Transverse colon (tissue), 4 donors: ENCODE results near the gene DNAH5. TPM values are rescaled to one million over a fixed set of nuclear protein-coding genes. Genes with fewer than 3 reads are reported as not detected.

Experiments
- DNase-seq: peaks from one replicate; pipeline ENCODE4 v3.0.0-alpha.2; 2019
- H3K27ac ChIP-seq, 4 donors: fragments of 200-600 bp; sonication (generic); 2 replicates each; pipeline ENCODE4 v1.5.1; 2016 to 2018; ENCODE audit warnings: inconsistent platforms in 4 of 4
- H3K27me3 ChIP-seq: fragments of 200-600 bp; sonication (generic); 2 replicates; pipeline ENCODE4 v1.5.1; 2017; ENCODE audit warnings: inconsistent platforms
- H3K36me3 ChIP-seq, 4 donors: fragments of 200-600 bp; sonication (generic); 2 replicates each; pipeline ENCODE4 v1.5.1; 2017 to 2019; ENCODE audit warnings: inconsistent platforms in 4 of 4
- H3K4me1 ChIP-seq, 4 donors: fragments of 200-600 bp; sonication (generic); 2 replicates each; pipeline ENCODE4 v1.5.1; 2017 to 2020; ENCODE audit warnings: inconsistent platforms in 4 of 4
- H3K4me3 ChIP-seq, 4 donors: fragments of 200-600 bp; sonication (generic); 1 replicate in 1 of 4; 2 replicates in 3 of 4; pipeline versions ENCODE4 v1.5.1 to v1.6.1; 2017 to 2019; ENCODE audit warnings: inconsistent platforms in 4 of 4
- H3K9me3 ChIP-seq, 2 donors: fragments of 200-600 bp; sonication (generic); 2 replicates each; pipeline ENCODE4 v1.5.1; 2017 to 2019; ENCODE audit warnings: inconsistent platforms in 2 of 2
- CTCF ChIP-seq, 5 experiments: fragments of 200-600 bp in 3 of 5; fragments of 450-650 bp in 2 of 5; sonication (generic) in 3 of 5; IDR thresholded peaks; 1 replicate in 2 of 5; 2 replicates in 3 of 5; pipeline ENCODE4 v1.5.1; 2016 to 2017; ENCODE audit warnings: antibody characterized with exemption in 5 of 5, inconsistent platforms in 3 of 5, mild to moderate bottlenecking in 2 of 5, moderate library complexity in 1 of 5
- EP300 ChIP-seq: sonication (generic); formaldehyde crosslinking; IDR thresholded peaks from one replicate; pipeline ENCODE4 v1.6.1; 2017; ENCODE audit warnings: antibody characterized with exemption, low read depth
- POLR2A ChIP-seq: fragments of 450-650 bp; IDR thresholded peaks from one replicate; pipeline ENCODE4 v1.6.1; 2016; ENCODE audit warnings: antibody characterized with exemption, mild to moderate bottlenecking, moderate library complexity
- POLR2AphosphoS5 ChIP-seq, 3 donors: sonication (generic); formaldehyde crosslinking; IDR thresholded peaks; one replicate each; pipeline ENCODE4 v1.6.1; 2016; ENCODE audit warnings: antibody characterized with exemption in 3 of 3
- WGBS, 2 donors: methylation state at CpG; one replicate each; pipeline ENCODE4 v1.1.5; 2018; ENCODE audit warnings: low coverage in 1 of 2; 5-methylcytosine and 5-hydroxymethylcytosine counted together
- in situ Hi-C, 4 donors: fragments of 200-750 bp; cut with MboI; loops; one replicate each; pipeline versions ENCODE4 v1.15.0 to v1.15.1; 2017; ENCODE audit warnings: low sequenced_read_pairs in 3 of 4, low pct_ligation_motif_present in 1 of 4, low pct_unique_long_range_greater_than_20kb in 1 of 4
- intact Hi-C: fragments of 100-400 bp; cut with DNase I; formaldehyde crosslinking; loops from one replicate; pipeline ENCODE4 v1.15.1; 2023; ENCODE audit warnings: low total_unique reads
- total RNA-seq, 4 donors: library from RNA; depleted of rRNA; stranded (reverse); fragments of >200 nt; gene quantifications; one replicate each; pipeline ENCODE4 v1.1.0, GENCODE V29; 2016

DNAH5 gene
- total RNA-seq, 4 donors from 2014 or later, result 0.20 to 1.5 (median 0.53) TPM

- Histone ChIP-seq H3K9me3 (no peaks in the 10 kb centered on the region), H3K4me1 (no peaks in the 10 kb centered on the region), H3K36me3 (no peaks in the 10 kb centered on the region), H3K27ac (no peak overlapping the region), H3K4me3 (no peak overlapping the region), H3K27me3 (no peaks in the 10 kb centered on the region)
- DNase-seq, result no peak
- intact Hi-C loops, result no loop called here
- WGBS, 2 donors, result 18 to 44% methylated on average over 3 of the region's 3 CpGs
- TF ChIP-seq POLR2AphosphoS5 (IDR thresholded peaks at IDR 0.05), result no peak
- TF ChIP-seq CTCF (IDR thresholded peaks at IDR 0.05), result no peak
- in situ Hi-C loops, result no loop called here
These were observed 12.0 kb upstream of the DNAH5 start for GRCh38 chr5:13956471-13956870.

- H3K36me3 ChIP-seq, result no peaks in the 10 kb centered on the region
- in situ Hi-C loops, result no loop called here
These were observed 11.4 kb upstream of the DNAH5 start for GRCh38 chr5:13955896-13956295.

GRCh38 chr5:13946111-13946510, 1.6 kb upstream of the DNAH5 start:
- WGBS, 2 donors, result 80 to 94% methylated on average over 1 to 10 of the region's 10 CpGs
- no peak overlapping the region for H3K27ac ChIP-seq
- no peaks in the 10 kb centered on the region for H3K9me3 ChIP-seq

More at GRCh38 chr5:13955896-13956295, 11.4 kb upstream of the DNAH5 start:
- no peaks in the 10 kb centered on the region for H3K4me1 ChIP-seq
- 77 to 84% methylated on average over 5 of the region's 5 CpGs for WGBS, 2 donors
- no peak for DNase-seq
- TF ChIP-seq POLR2A (no peak), EP300 (no peak), POLR2AphosphoS5 (IDR thresholded peaks at IDR 0.05) (no peak), CTCF (IDR thresholded peaks at IDR 0.05) (no peak)
- no peak overlapping the region for H3K27ac ChIP-seq
- H3K9me3 ChIP-seq, result no peaks in the 10 kb centered on the region
- no peak overlapping the region for H3K4me3 ChIP-seq
- intact Hi-C loops, result no loop called here
- no peaks in the 10 kb centered on the region for H3K27me3 ChIP-seq

GRCh38 chr5:13945271-13945670, 783 bp upstream of the DNAH5 start:
- no peak overlapping the region for H3K27ac ChIP-seq
- WGBS, 2 donors, result 96% methylated on average over 3 of the region's 3 CpGs; no CpG with 5 or more reads in 1 of the 2 donors

More at GRCh38 chr5:13946111-13946510, 1.6 kb upstream of the DNAH5 start:
- TF ChIP-seq POLR2A (no peak), EP300 (no peak), CTCF (IDR thresholded peaks at IDR 0.05) (no peak), POLR2AphosphoS5 (IDR thresholded peaks at IDR 0.05) (no peak)
- Histone ChIP-seq H3K4me1 (no peaks in the 10 kb centered on the region), H3K36me3 (no peaks in the 10 kb centered on the region), H3K4me3 (no peak overlapping the region), H3K27me3 (no peaks in the 10 kb centered on the region)
- intact Hi-C loops, result no loop called here
- DNase-seq, result no peak
- in situ Hi-C loops, result no loop called here

GRCh38 chr5:13943676-13944075, 812 bp downstream of the DNAH5 start:
- Histone ChIP-seq H3K9me3 (no peaks in the 10 kb centered on the region), H3K27ac (no peak overlapping the region), H3K4me3 (no peak overlapping the region), H3K4me1 (no peaks in the 10 kb centered on the region), H3K36me3 (no peaks in the 10 kb centered on the region), H3K27me3 (no peaks in the 10 kb centered on the region)
- in situ Hi-C loops (no loop called here), intact Hi-C loops (no loop called here)
- WGBS, 2 donors, result 16 to 60% methylated on average over 1 of the region's 1 CpG
- DNase-seq, result no peak
- TF ChIP-seq EP300 (no peak), CTCF (IDR thresholded peaks at IDR 0.05) (no peak), POLR2AphosphoS5 (IDR thresholded peaks at IDR 0.05) (no peak), POLR2A (no peak)

More at GRCh38 chr5:13945271-13945670, 783 bp upstream of the DNAH5 start:
- DNase-seq, result no peak
- in situ Hi-C loops (no loop called here), intact Hi-C loops (no loop called here)
- Histone ChIP-seq H3K36me3 (no peaks in the 10 kb centered on the region), H3K9me3 (no peaks in the 10 kb centered on the region), H3K4me3 (no peak overlapping the region), H3K27me3 (no peaks in the 10 kb centered on the region), H3K4me1 (no peaks in the 10 kb centered on the region)
- TF ChIP-seq POLR2AphosphoS5 (IDR thresholded peaks at IDR 0.05), result no peak
